Neural cell (in vitro differentiated cells): ENCODE data around the gene JADE1. TPM values are rescaled to one million over a fixed set of nuclear protein-coding genes. Genes with fewer than 3 reads are reported as not detected.

ENCODE experiments used
- H2AFZ ChIP-seq: fragments of 200-600, 300-800 bp; sonication (generic), shearing (Covaris generic); 2 replicates; pipeline ENCODE4 v1.6.0; 2014; ENCODE audit warnings: low read depth, mild to moderate bottlenecking, antibody characterized with exemption, low read length, moderate library complexity
- H3F3A ChIP-seq: fragments of 200-600 bp; shearing (Covaris generic); 2 replicates; pipeline ENCODE4 v1.6.1; 2016; ENCODE audit warnings: mild to moderate bottlenecking, moderate library complexity, mixed read lengths, antibody characterized with exemption, low read length; ENCODE audit not compliant: insufficient read depth, poor library complexity, severe bottlenecking
- H3K27ac ChIP-seq: fragments of 200-600, 300-800 bp; sonication (generic), shearing (Covaris generic); 2 replicates; pipeline ENCODE4 v1.5.1; 2014; ENCODE audit warnings: mild to moderate bottlenecking, low read length, moderate library complexity
- H3K27me3 ChIP-seq: fragments of 300-800, 200-600 bp; sonication (generic), shearing (Covaris generic); 2 replicates; pipeline ENCODE4 v1.6.0; 2014; ENCODE audit warnings: mild to moderate bottlenecking, low read depth, low read length, moderate library complexity; ENCODE audit not compliant: insufficient read depth
- H3K36me3 ChIP-seq: fragments of 300-800, 200-600 bp; sonication (generic), shearing (Covaris generic); 2 replicates; pipeline ENCODE4 v1.5.1; 2014; ENCODE audit warnings: mild to moderate bottlenecking, antibody characterized with exemption, low read length, moderate library complexity; ENCODE audit not compliant: insufficient read depth
- H3K4me2 ChIP-seq: fragments of 300-800, 200-600 bp; sonication (generic), shearing (Covaris generic); 2 replicates; pipeline ENCODE4 v1.6.0; 2014; ENCODE audit warnings: mild to moderate bottlenecking, low read length
- H3K4me3 ChIP-seq: fragments of 300-800, 200-600 bp; sonication (generic), shearing (Covaris generic); 2 replicates; pipeline ENCODE4 v1.5.1; 2014; ENCODE audit warnings: mild to moderate bottlenecking, low read length, moderate library complexity
- H3K79me2 ChIP-seq: fragments of 200-600 bp; shearing (Covaris generic); replicated peaks from 2 replicates; pipeline ENCODE4 v1.6.0; 2014; ENCODE audit warnings: mild to moderate bottlenecking, low read length, moderate library complexity; ENCODE audit not compliant: insufficient read depth
- H3K9ac ChIP-seq: fragments of 300-800, 200-600 bp; sonication (generic), shearing (Covaris generic); 2 replicates; pipeline ENCODE4 v1.6.1; 2016; ENCODE audit warnings: mild to moderate bottlenecking, low read length, mixed read lengths
- H3K9me2 ChIP-seq: fragments of 200-600 bp; shearing (Covaris generic); 2 replicates; pipeline ENCODE4 v1.6.1; 2016; ENCODE audit warnings: mild to moderate bottlenecking, low read length, mixed read lengths; ENCODE audit not compliant: insufficient read depth
- H3K9me3 ChIP-seq: fragments of 200-600, 300-800 bp; sonication (generic), shearing (Covaris generic); 2 replicates; pipeline ENCODE4 v1.6.1; 2016; ENCODE audit warnings: mild to moderate bottlenecking, mixed run types, low read length, moderate library complexity, mixed read lengths
- H4K20me1 ChIP-seq: fragments of 200-600 bp; shearing (Covaris generic); 2 replicates; pipeline ENCODE4 v1.6.1; 2016; ENCODE audit warnings: mild to moderate bottlenecking, mixed run types; ENCODE audit not compliant: insufficient read depth
- CTCF ChIP-seq: fragments of 450-650 bp; IDR thresholded peaks from 2 replicates; pipeline ENCODE4 v1.5.1; 2014; ENCODE audit warnings: antibody characterized with exemption, mild to moderate bottlenecking, moderate library complexity; ENCODE audit not compliant: poor library complexity, severe bottlenecking
- EP300 ChIP-seq: fragments of 450-650 bp; conservative IDR thresholded peaks from 2 replicates; pipeline ENCODE4 v1.6.1; 2014; ENCODE audit warnings: antibody characterized with exemption, mild to moderate bottlenecking, moderate library complexity; ENCODE audit not compliant: poor library complexity, severe bottlenecking
- EZH2 ChIP-seq: fragments of 200-600, 300-800 bp; shearing (Covaris generic), sonication (generic); IDR thresholded peaks from 2 replicates; pipeline ENCODE4 v1.6.1; 2014; ENCODE audit warnings: antibody characterized with exemption, low read length, borderline replicate concordance, mild to moderate bottlenecking; ENCODE audit not compliant: insufficient read depth, poor library complexity, severe bottlenecking
- MXI1 ChIP-seq: fragments of 450-650 bp; conservative IDR thresholded peaks from 2 replicates; pipeline ENCODE4 v1.6.1; 2014; ENCODE audit warnings: antibody characterized with exemption, mild to moderate bottlenecking; ENCODE audit not compliant: poor library complexity, severe bottlenecking
- POLR2AphosphoS5 ChIP-seq: IDR thresholded peaks from 2 replicates; pipeline ENCODE4 v1.6.1; 2012
- RAD21 ChIP-seq: fragments of 450-650 bp; conservative IDR thresholded peaks from 2 replicates; pipeline ENCODE4 v1.6.1; 2014; ENCODE audit warnings: antibody characterized with exemption, mild to moderate bottlenecking, moderate library complexity
- REST ChIP-seq: IDR thresholded peaks from 2 replicates; pipeline ENCODE4 v1.6.1; 2012; ENCODE audit warnings: borderline replicate concordance
- SMC3 ChIP-seq: fragments of 450-650 bp; conservative IDR thresholded peaks from 2 replicates; pipeline ENCODE4 v1.6.1; 2014; ENCODE audit warnings: antibody characterized with exemption, mild to moderate bottlenecking, moderate library complexity; ENCODE audit not compliant: poor library complexity
- TAF1 ChIP-seq: IDR thresholded peaks from 2 replicates; pipeline ENCODE4 v1.6.1; 2012; ENCODE audit warnings: low read depth
- polyA plus RNA-seq: library from polyadenylated mRNA; depleted of rRNA; stranded (reverse); fragments of >200 nt; gene quantifications from 2 replicates; pipeline ENCODE4 v1.2.3, GENCODE V29; 2014

The JADE1 gene
- polyA plus RNA-seq, 1 donor from 2014 or later, result 14.5 TPM

DNA sequence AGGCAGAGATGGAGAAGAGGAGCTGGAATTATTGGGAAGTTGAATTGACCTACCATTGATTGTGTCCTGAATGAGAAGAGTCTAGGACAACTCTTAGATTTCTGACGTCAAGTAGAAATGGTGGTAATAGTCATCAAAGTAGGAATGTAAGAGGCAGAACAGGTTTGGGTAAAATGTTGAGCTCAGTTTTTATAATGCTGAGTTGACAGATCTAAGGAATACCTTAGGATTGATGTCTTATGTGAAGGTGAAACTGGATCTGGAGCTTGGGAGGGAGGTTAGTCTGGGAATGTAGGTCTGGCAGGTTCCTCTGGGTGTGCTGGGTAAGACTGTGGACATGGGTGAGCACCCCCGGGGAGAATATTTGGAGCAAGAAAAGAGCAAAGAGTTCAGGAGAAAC lies 31.9 kb downstream of the JADE1 start:
- no peaks in the 10 kb centered on the region for H3K27me3 ChIP-seq
- H3K9me2 ChIP-seq, result no peaks in the 10 kb centered on the region
- no peak overlapping the region for H2AFZ ChIP-seq
- H3F3A ChIP-seq, result no peaks in the 10 kb centered on the region
- H3K9me3 ChIP-seq, result no peaks in the 10 kb centered on the region
- H3K36me3 ChIP-seq, result no peaks in the 10 kb centered on the region
- TF ChIP-seq EP300 (no peak), REST (no peak), MXI1 (no peak), RAD21 (no peak)
- H4K20me1 ChIP-seq, result no peaks in the 10 kb centered on the region
- H3K27ac ChIP-seq, result no peak overlapping the region
- no peak overlapping the region for H3K4me2 ChIP-seq
- H3K79me2 ChIP-seq, result peaks cover 31% of the 10 kb centered on the region
- H3K9ac ChIP-seq, result no peak overlapping the region
- H3K4me3 ChIP-seq, result no peak overlapping the region

DNA sequence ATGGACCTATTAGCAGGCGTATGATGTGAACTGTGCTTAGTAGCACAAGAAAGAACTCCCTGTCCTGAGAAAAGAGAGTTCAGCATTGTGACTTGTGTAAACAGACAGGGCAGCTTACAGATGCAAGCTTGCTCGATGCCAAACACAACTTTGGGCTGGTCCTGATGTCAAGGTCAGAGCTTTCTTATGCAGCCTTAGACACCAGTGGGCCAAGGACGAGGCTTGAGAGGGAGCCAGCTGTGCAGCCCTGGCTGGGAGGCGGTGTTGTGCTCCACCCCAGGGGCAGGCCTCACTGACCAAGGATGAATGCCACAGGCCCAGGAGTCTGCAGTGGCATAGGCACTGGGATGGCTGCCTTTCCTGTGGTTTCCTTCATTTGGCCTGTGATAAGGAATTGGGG lies 35.4 kb downstream of the JADE1 start:
- no peaks in the 10 kb centered on the region for H4K20me1 ChIP-seq
- H3K27me3 ChIP-seq, result no peaks in the 10 kb centered on the region
- no peaks in the 10 kb centered on the region for H3K9me3 ChIP-seq
- no peak overlapping the region for H3K9ac ChIP-seq
- H3K79me2 ChIP-seq, result peaks cover 18% of the 10 kb centered on the region
- H3K4me2 ChIP-seq, result no peak overlapping the region
- no peak overlapping the region for H3K4me3 ChIP-seq
- no peaks in the 10 kb centered on the region for H3F3A ChIP-seq
- H3K27ac ChIP-seq, result no peak overlapping the region
- H3K9me2 ChIP-seq, result no peaks in the 10 kb centered on the region
- TF ChIP-seq EZH2, result no peak
- no peak for TF ChIP-seq REST
- no peaks in the 10 kb centered on the region for H3K36me3 ChIP-seq
- no peak overlapping the region for H2AFZ ChIP-seq

DNA sequence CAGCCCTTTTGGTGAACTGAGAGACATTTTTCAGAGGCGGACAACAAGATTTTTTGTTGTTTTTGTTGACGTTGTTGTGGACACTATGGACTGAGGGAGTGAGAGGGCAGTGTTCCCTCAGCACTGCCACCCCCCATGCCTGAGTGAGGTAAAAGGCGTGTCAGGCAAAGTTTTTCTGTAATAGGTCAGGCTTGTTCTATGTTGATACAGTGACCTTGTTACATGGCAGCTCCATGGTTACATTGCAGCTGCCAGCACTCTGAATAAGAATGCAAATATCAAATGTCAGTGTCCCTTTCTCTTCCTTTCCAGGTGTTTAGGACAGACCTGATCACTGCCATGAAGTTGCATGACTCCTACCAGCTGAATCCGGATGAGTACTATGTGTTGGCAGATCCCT lies 36.6 kb downstream of the JADE1 start:
- H4K20me1 ChIP-seq, result no peaks in the 10 kb centered on the region

More for the DNA sequence above, 36.6 kb downstream of the JADE1 start:
- peaks cover 9% of the 10 kb centered on the region for H3K79me2 ChIP-seq
- no peaks in the 10 kb centered on the region for H3K27me3 ChIP-seq
- no peak overlapping the region for H3K4me3 ChIP-seq
- no peaks in the 10 kb centered on the region for H3K36me3 ChIP-seq
- no peaks in the 10 kb centered on the region for H3K9me2 ChIP-seq
- no peak overlapping the region for H3K4me2 ChIP-seq
- TF ChIP-seq REST, result no peak
- TF ChIP-seq CTCF, result no peak
- no peak for TF ChIP-seq MXI1
- TF ChIP-seq POLR2AphosphoS5, result no peak
- no peak for TF ChIP-seq TAF1
- TF ChIP-seq RAD21, result no peak
- no peak for TF ChIP-seq EZH2
- no peak for TF ChIP-seq SMC3
- H2AFZ ChIP-seq, result no peak overlapping the region
- no peak overlapping the region for H3K27ac ChIP-seq
- H3K9me3 ChIP-seq, result no peaks in the 10 kb centered on the region
- H3F3A ChIP-seq, result no peaks in the 10 kb centered on the region
- H3K9ac ChIP-seq, result no peak overlapping the region
